Spleen (tissue), 11 donors: ENCODE measurements around the gene RFX2. TPM values are rescaled to one million over a fixed set of nuclear protein-coding genes. Genes with fewer than 3 reads are reported as not detected.

ENCODE experiments used
- DNase-seq: peaks from one replicate; pipeline ENCODE4 v3.0.0-alpha.2; 2020
- H3K27ac ChIP-seq, 8 donors: fragments of 200-600 bp; sonication (generic) in 7 of 8; 1 replicate in 4 of 8; 2 replicates in 4 of 8; pipeline versions ENCODE4 v1.5.0 to v1.8.0; 2016 to 2021; ENCODE audit warnings: inconsistent platforms in 4 of 8, mild to moderate bottlenecking in 4 of 8, moderate library complexity in 1 of 8
- H3K27me3 ChIP-seq, 7 donors: fragments of 200-600 bp; sonication (generic) in 6 of 7; replicated peaks in 1 of 7; 1 replicate in 4 of 7; 2 replicates in 3 of 7; pipeline versions ENCODE4 v1.5.0 to v1.8.0; 2016 to 2021; ENCODE audit warnings: inconsistent platforms in 3 of 7, mild to moderate bottlenecking in 1 of 7
- H3K36me3 ChIP-seq, 6 donors: fragments of 200-600 bp; sonication (generic) in 5 of 6; 1 replicate in 4 of 6; 2 replicates in 2 of 6; pipeline versions ENCODE4 v1.5.0 to v1.8.0; 2016 to 2021; ENCODE audit warnings: inconsistent platforms in 2 of 6
- H3K4me1 ChIP-seq, 6 donors: fragments of 200-600 bp; sonication (generic) in 5 of 6; 1 replicate in 3 of 6; 2 replicates in 3 of 6; pipeline versions ENCODE4 v1.5.0 to v1.8.0; 2016 to 2021; ENCODE audit warnings: inconsistent platforms in 3 of 6
- H3K4me3 ChIP-seq, 8 donors: fragments of 200-600 bp; sonication (generic) in 7 of 8; 1 replicate in 4 of 8; 2 replicates in 4 of 8; pipeline versions ENCODE4 v1.5.0 to v1.8.0; 2016 to 2021; ENCODE audit warnings: inconsistent platforms in 4 of 8, mild to moderate bottlenecking in 4 of 8, moderate library complexity in 2 of 8
- H3K9me3 ChIP-seq, 8 donors: fragments of 200-600 bp; sonication (generic) in 7 of 8; 1 replicate in 4 of 8; 2 replicates in 4 of 8; pipeline versions ENCODE4 v1.5.0 to v1.8.0; 2016 to 2021; ENCODE audit warnings: inconsistent platforms in 4 of 8
- POLR2A ChIP-seq, 3 donors: fragments of 450-650 bp; IDR thresholded peaks; one replicate each; pipeline ENCODE4 v1.5.1; 2017; ENCODE audit warnings: antibody characterized with exemption in 3 of 3, mild to moderate bottlenecking in 1 of 3
- POLR2AphosphoS5 ChIP-seq, 3 donors: sonication (generic); formaldehyde crosslinking; IDR thresholded peaks; one replicate each; pipeline ENCODE4 v1.5.1; 2017; ENCODE audit warnings: antibody characterized with exemption in 3 of 3
- WGBS, 5 donors: extraction: QIAGEN DNeasy Blood & Tissue Kit in 3 of 5; methylation state at CpG; one replicate each; pipeline versions ENCODE4 v1.1.5 to v1.1.7; 2013 to 2018; 5-methylcytosine and 5-hydroxymethylcytosine counted together
- intact Hi-C: fragments of 100-400 bp; cut with DNase I; formaldehyde crosslinking; loops from one replicate; pipeline ENCODE4 v1.15.0; 2023; ENCODE audit warnings: low total_unique reads
- polyA plus RNA-seq, 3 donors: library from polyadenylated mRNA; stranded (reverse); fragments of 200-250 nt; gene quantifications; one replicate each; pipeline ENCODE4 v1.2.1, GENCODE V29; 2013
- total RNA-seq, 7 donors: library from RNA; depleted of rRNA in 3 of 7; stranded (reverse); fragments of >200 nt in 3 of 7; fragmentation: NEBNext Ultra II Directional in 4 of 7; extraction: Animal tissue kit (Norgen Biotek cat#: 25700) in 4 of 7; gene quantifications; one replicate each; pipeline versions ENCODE4 v1.1.0 to v1.2.1, GENCODE V29; 2016 to 2021
- TF ChIP-seq, protein P1 (sequence below), 11 experiments: fragments of 200-600 bp in 7 of 11; fragments of 450-650 bp in 4 of 11; sonication (generic) in 4 of 11; IDR thresholded peaks in 8 of 11; conservative IDR thresholded peaks in 3 of 11; 1 replicate in 7 of 11; 2 replicates in 4 of 11; pipeline versions ENCODE4 v1.4.0 to v1.8.0; 2016 to 2021; ENCODE audit warnings: antibody characterized with exemption in 11 of 11, inconsistent platforms in 4 of 11, mild to moderate bottlenecking in 1 of 11
- donor health status: healthy with polysubstance abuse.
- donor health status: DM: no; HTN: no; CAD: no; lungs with moderate emphysema.
- donor health status: DM: no; HTN: no; CAD: no.
- donor health status: Bipolar disorder and iron deficiency.
- donor health status: healthy.
- donor health status: DM: no; HTN: no; CAD: no.
- donor health status: DM: yes; HTN: yes; CAD: no.

Gene RFX2
- total and polyA plus RNA-seq, 10 donors = 1.1 to 15.8 (median 7.8) TPM

DNA sequence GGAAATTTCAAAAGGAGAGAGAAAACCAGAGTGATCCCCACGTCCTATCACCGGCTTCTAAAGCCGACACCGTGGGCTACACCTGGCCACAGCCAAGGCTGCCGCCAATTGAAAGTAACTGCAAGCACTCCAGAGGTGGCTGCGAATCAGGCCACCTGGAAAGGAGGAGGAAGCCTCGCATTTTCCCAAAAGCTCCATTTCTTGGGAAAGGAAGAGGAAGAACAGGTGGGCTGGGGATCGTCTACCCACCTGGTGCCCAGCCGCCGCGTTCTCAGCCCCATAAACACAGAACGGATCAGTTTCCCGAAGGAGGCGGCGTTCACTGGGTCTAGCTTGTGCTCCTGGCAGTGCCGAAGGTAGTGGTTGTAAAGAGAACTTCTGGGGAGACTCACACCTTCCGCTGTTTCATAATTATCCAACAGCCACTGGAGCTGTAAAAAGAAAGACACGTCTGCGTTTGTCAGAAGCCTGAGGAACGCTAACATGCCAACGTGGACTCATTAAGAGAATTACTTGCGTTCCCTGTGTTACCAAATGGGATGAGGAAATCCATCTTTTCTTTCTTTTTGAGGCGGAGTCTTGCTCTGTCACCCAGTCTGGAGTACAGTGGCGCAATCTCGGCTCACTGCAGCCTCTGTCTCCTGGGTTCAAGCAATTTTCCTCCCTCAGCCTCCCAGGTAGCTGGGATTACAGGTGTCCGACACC, 94.3 kb downstream of the RFX2 start:
- H3K4me3 ChIP-seq = no peak overlapping the region

DNA sequence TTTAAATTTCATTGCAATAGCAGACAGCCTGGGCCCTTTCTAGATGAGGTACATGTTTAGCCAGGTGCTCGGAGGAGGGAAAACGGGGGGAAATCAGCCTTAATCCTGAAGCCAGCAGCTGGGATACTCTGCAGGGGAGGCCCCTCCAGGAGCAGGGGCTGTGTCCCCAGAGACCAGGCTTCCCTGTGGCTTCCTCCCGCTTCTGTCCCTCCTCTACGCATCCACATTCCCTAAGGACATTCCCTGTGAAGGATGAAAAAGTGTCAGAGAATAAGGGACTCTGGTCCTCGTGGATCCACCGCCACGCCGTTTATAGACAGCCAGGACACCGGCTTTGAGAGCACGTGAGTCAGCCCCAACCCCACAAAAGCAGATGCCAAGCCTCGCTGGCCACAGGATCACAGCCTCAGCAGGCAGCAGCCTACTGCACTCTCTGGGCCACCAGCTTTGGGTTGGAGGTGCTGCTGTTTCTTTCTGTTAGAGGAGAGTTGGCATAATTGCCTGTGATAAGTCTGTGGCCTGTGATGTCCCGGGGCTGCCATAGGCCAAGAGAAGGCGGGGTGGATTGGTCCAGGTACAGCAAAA, 95.7 kb downstream of the RFX2 start:
- intact Hi-C loops = no loop called here
- Histone ChIP-seq H3K4me1 (peaks cover 0 to 10% (median 0%) of the 10 kb centered on the region in 6 donors), H3K4me3 (no peak overlapping the region), H3K9me3 (no peaks in the 10 kb centered on the region), H3K27me3 (no peaks in the 10 kb centered on the region), H3K36me3 (peaks cover 0 to 25% (median 0%) of the 10 kb centered on the region in 6 donors), H3K27ac (no peak overlapping the region)
- TF ChIP-seq POLR2AphosphoS5 (IDR thresholded peaks at IDR 0.05) = no peak
- WGBS, 5 donors = 81 to 93% (median 89%) methylated on average over 6 to 13 of the region's 13 CpGs
- DNase-seq = peak; percentile 25

More for the DNA sequence above, 94.3 kb downstream of the RFX2 start:
- Histone ChIP-seq H3K9me3 (no peaks in the 10 kb centered on the region), H3K4me1 (peaks cover 0 to 10% (median 0%) of the 10 kb centered on the region in 6 donors), H3K27me3 (no peaks in the 10 kb centered on the region), H3K36me3 (peaks cover 0 to 12% (median 0%) of the 10 kb centered on the region in 6 donors), H3K27ac (no peak overlapping the region)
- 91 to 97% (median 93%) methylated on average over 26 of the region's 26 CpGs for WGBS, 5 donors
- TF ChIP-seq POLR2A (IDR thresholded peaks at IDR 0.05) (no peak), POLR2AphosphoS5 (IDR thresholded peaks at IDR 0.05) (no peak)
- TF ChIP-seq, protein P1, sequence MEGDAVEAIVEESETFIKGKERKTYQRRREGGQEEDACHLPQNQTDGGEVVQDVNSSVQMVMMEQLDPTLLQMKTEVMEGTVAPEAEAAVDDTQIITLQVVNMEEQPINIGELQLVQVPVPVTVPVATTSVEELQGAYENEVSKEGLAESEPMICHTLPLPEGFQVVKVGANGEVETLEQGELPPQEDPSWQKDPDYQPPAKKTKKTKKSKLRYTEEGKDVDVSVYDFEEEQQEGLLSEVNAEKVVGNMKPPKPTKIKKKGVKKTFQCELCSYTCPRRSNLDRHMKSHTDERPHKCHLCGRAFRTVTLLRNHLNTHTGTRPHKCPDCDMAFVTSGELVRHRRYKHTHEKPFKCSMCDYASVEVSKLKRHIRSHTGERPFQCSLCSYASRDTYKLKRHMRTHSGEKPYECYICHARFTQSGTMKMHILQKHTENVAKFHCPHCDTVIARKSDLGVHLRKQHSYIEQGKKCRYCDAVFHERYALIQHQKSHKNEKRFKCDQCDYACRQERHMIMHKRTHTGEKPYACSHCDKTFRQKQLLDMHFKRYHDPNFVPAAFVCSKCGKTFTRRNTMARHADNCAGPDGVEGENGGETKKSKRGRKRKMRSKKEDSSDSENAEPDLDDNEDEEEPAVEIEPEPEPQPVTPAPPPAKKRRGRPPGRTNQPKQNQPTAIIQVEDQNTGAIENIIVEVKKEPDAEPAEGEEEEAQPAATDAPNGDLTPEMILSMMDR (IDR thresholded peaks at IDR 0.05 in 8 of 11, conservative IDR thresholded peaks at IDR 0.05 in 3 of 11) = no peak
- DNase-seq = peak; percentile 19
- intact Hi-C loops = no loop called here

DNA sequence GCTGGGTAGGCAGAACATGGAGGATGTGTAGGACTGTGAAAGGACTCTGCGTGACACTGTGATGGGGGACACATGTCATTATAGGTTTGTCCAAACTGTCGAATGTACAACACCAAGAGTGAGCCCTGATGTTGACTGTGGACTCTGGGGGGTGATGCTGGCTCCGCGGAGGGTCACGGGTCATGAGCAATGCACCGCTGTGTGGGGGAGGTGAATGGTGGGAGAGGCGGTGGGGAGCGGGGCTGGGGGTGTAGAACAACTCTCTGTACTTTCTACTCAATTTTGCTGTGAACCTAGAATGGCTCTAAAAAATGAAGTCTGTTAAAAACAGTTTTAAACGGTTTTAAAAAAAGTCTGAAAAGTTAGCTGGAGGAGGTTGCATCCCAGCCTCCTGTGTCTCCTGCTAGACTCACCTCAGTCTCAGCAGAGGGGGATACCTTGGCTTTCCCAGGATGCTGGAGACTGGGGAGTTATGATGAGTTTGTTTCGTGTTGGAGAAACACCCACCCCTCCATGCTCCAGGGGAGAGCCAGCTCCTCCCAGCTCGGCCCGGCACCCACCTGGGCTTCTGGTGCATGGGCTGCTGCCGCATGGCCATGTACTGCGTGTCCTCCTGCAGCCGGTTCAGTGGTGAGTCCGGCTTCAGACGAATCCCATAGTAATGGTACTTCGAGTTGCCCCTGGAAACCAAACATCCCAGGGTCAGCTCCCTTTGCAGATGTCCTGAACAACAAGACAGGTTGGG, 97.7 kb downstream of the RFX2 start:
- no peak overlapping the region for H3K27ac ChIP-seq
- peaks cover 0 to 10% (median 0%) of the 10 kb centered on the region in 6 donors for H3K4me1 ChIP-seq
- H3K27me3 ChIP-seq = no peaks in the 10 kb centered on the region
- no peaks in the 10 kb centered on the region for H3K9me3 ChIP-seq
- WGBS, 5 donors = 90 to 97% (median 93%) methylated on average over 16 to 18 of the region's 18 CpGs
- no peak overlapping the region for H3K4me3 ChIP-seq
- peaks cover 0 to 35% (median 0%) of the 10 kb centered on the region in 6 donors for H3K36me3 ChIP-seq
- intact Hi-C loops = no loop called here
- peak; percentile 36 for DNase-seq
- TF ChIP-seq, protein P1 (IDR thresholded peaks at IDR 0.05 in 8 of 11, conservative IDR thresholded peaks at IDR 0.05 in 3 of 11) = no peak
- TF ChIP-seq POLR2A (IDR thresholded peaks at IDR 0.05) (no peak), POLR2AphosphoS5 (IDR thresholded peaks at IDR 0.05) (no peak)

DNA sequence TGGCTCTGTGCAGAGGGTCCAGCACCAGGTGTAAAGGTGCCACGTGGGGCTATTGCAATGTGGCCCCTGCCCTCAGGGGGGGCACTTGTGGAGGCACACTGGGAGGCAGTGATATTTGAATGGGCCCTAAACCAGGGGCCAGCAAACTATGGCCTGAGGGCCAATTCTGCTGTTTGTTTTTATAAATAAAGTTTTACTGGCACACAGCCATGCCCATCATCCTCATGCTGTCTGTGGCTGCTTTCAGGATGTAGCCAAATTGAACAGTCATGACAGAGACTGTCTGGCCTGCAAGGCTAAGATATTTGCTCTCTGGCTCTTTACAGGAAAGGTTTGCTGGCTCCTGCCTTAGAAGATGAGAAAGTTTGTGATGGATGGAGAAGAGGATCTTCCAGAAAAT, 98.5 kb downstream of the RFX2 start:
- Histone ChIP-seq H3K27me3 (no peaks in the 10 kb centered on the region), H3K4me1 (peaks cover 0 to 10% (median 0%) of the 10 kb centered on the region in 6 donors), H3K27ac (no peak overlapping the region), H3K36me3 (peaks cover 0 to 43% (median 0%) of the 10 kb centered on the region in 6 donors), H3K4me3 (no peak overlapping the region), H3K9me3 (no peaks in the 10 kb centered on the region)
- 71 to 86% (median 82%) methylated on average over 1 of the region's 1 CpG for WGBS, 5 donors
- DNase-seq = no peak
- intact Hi-C loops = no loop called here
- TF ChIP-seq, protein P1 (IDR thresholded peaks at IDR 0.05 in 8 of 11, conservative IDR thresholded peaks at IDR 0.05 in 3 of 11) = no peak
- TF ChIP-seq POLR2A (IDR thresholded peaks at IDR 0.05) = no peak
- TF ChIP-seq POLR2AphosphoS5 (IDR thresholded peaks at IDR 0.05) = no peak
